ENCODE data around the gene JMJD1C.

DNA sequence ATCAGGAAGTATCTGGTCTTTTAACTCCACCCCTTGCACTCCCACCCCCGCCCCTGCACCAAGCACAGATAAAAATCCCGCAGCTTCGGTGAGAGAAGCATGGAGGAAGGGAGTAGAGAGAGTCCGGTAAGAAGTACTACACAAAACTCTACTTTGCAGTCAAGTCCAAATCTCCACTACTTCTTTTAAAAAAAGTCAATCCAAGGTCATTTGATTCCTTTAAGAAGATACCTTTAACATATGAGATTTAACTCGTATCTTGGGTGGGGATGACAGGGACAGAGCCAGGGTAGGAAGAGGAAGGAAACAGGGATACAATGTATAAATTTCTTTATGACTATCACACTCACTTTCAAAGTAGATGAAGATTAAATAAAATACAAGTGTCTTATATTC, 200.6 kb downstream of the JMJD1C start:
- TF ChIP-seq POLR2A (IDR thresholded peaks at IDR 0.05; ENCODE audit: low read depth, low read length) (peak; percentile 77), POU2F2 (IDR thresholded peaks at IDR 0.05; ENCODE audit: low read depth, low read length) (no peak), POLR2AphosphoS5 (IDR thresholded peaks at IDR 0.05; ENCODE audit: low read depth, low read length) (0 out of 2 replicates have a peak, but pooled peaks have one; percentile 37), TAF1 (IDR thresholded peaks at IDR 0.05; ENCODE audit: low read depth, low read length) (no peak), SPI1 (IDR thresholded peaks at IDR 0.05; ENCODE audit: low read depth, low read length) (no peak), PAX5 (IDR thresholded peaks at IDR 0.05; ENCODE audit: insufficient read depth, low read length, severe bottlenecking) (no peak)
